GM12891 (cell line): ENCODE data around the gene ABHD10.

Experiments
- POLR2A ChIP-seq: IDR thresholded peaks from 2 replicates; pipeline ENCODE4 v1.6.1; 2011; ENCODE audit warnings: low read depth, low read length, control low read depth
- POLR2AphosphoS5 ChIP-seq: IDR thresholded peaks from 2 replicates; pipeline ENCODE4 v1.6.1; 2011; ENCODE audit warnings: low read depth, low read length, control low read depth
- TAF1 ChIP-seq: IDR thresholded peaks from 2 replicates; pipeline ENCODE4 v1.6.1; 2011; ENCODE audit warnings: low read depth, low read length, control low read depth

DNA sequence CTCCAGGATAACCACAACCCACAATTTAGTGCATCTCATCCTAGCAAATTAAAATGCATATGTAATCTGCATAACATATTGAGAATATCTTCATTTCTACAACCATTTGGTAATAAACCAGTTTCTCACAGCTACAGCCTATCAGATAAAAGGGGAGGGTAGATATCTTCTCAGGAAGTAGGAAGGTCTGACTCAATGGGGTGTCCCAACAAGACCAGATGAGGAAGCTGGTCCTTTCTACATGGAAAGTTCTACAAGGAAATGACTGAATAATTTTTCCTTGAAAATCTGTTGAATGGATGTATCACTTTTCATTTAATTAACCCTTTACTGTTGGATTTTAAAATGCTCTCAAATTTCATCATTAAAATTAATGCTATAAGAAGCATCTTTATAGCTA is 38.3 kb downstream of the ABHD10 start:
- no peak for TF ChIP-seq POLR2AphosphoS5
- TF ChIP-seq TAF1 = no peak
- no peak for TF ChIP-seq POLR2A
